Transverse colon (tissue), 4 donors: Measurements from ENCODE around the gene DCUN1D5. TPM values are rescaled to one million over a fixed set of nuclear protein-coding genes. Genes with fewer than 3 reads are reported as not detected.

Experiments
- DNase-seq: peaks from one replicate; pipeline ENCODE4 v3.0.0-alpha.2; 2019
- H3K27ac ChIP-seq, 4 donors: fragments of 200-600 bp; sonication (generic); 2 replicates each; pipeline ENCODE4 v1.5.1; 2016 to 2018; ENCODE audit warnings: inconsistent platforms in 4 of 4
- H3K27me3 ChIP-seq: fragments of 200-600 bp; sonication (generic); 2 replicates; pipeline ENCODE4 v1.5.1; 2017; ENCODE audit warnings: inconsistent platforms
- H3K36me3 ChIP-seq, 4 donors: fragments of 200-600 bp; sonication (generic); 2 replicates each; pipeline ENCODE4 v1.5.1; 2017 to 2019; ENCODE audit warnings: inconsistent platforms in 4 of 4
- H3K4me1 ChIP-seq, 4 donors: fragments of 200-600 bp; sonication (generic); 2 replicates each; pipeline ENCODE4 v1.5.1; 2017 to 2020; ENCODE audit warnings: inconsistent platforms in 4 of 4
- H3K4me3 ChIP-seq, 4 donors: fragments of 200-600 bp; sonication (generic); 1 replicate in 1 of 4; 2 replicates in 3 of 4; pipeline versions ENCODE4 v1.5.1 to v1.6.1; 2017 to 2019; ENCODE audit warnings: inconsistent platforms in 4 of 4
- H3K9me3 ChIP-seq, 2 donors: fragments of 200-600 bp; sonication (generic); 2 replicates each; pipeline ENCODE4 v1.5.1; 2017 to 2019; ENCODE audit warnings: inconsistent platforms in 2 of 2
- EP300 ChIP-seq: sonication (generic); formaldehyde crosslinking; IDR thresholded peaks from one replicate; pipeline ENCODE4 v1.6.1; 2017; ENCODE audit warnings: antibody characterized with exemption, low read depth
- POLR2A ChIP-seq: fragments of 450-650 bp; IDR thresholded peaks from one replicate; pipeline ENCODE4 v1.6.1; 2016; ENCODE audit warnings: antibody characterized with exemption, mild to moderate bottlenecking, moderate library complexity
- POLR2AphosphoS5 ChIP-seq, 3 donors: sonication (generic); formaldehyde crosslinking; IDR thresholded peaks; one replicate each; pipeline ENCODE4 v1.6.1; 2016; ENCODE audit warnings: antibody characterized with exemption in 3 of 3
- WGBS, 2 donors: methylation state at CpG; one replicate each; pipeline ENCODE4 v1.1.5; 2018; ENCODE audit warnings: low coverage in 1 of 2; 5-methylcytosine and 5-hydroxymethylcytosine counted together
- in situ Hi-C, 4 donors: fragments of 200-750 bp; cut with MboI; loops; one replicate each; pipeline versions ENCODE4 v1.15.0 to v1.15.1; 2017; ENCODE audit warnings: low sequenced_read_pairs in 3 of 4, low pct_ligation_motif_present in 1 of 4, low pct_unique_long_range_greater_than_20kb in 1 of 4
- intact Hi-C: fragments of 100-400 bp; cut with DNase I; formaldehyde crosslinking; loops from one replicate; pipeline ENCODE4 v1.15.1; 2023; ENCODE audit warnings: low total_unique reads
- total RNA-seq, 4 donors: library from RNA; depleted of rRNA; stranded (reverse); fragments of >200 nt; gene quantifications; one replicate each; pipeline ENCODE4 v1.1.0, GENCODE V29; 2016
- TF ChIP-seq, protein P1 (sequence below), 5 experiments: fragments of 200-600 bp in 3 of 5; fragments of 450-650 bp in 2 of 5; sonication (generic) in 3 of 5; IDR thresholded peaks; 1 replicate in 2 of 5; 2 replicates in 3 of 5; pipeline ENCODE4 v1.5.1; 2016 to 2017; ENCODE audit warnings: antibody characterized with exemption in 5 of 5, inconsistent platforms in 3 of 5, mild to moderate bottlenecking in 2 of 5, moderate library complexity in 1 of 5

DCUN1D5 gene
- total RNA-seq = 10 to 100 TPM in 3 of 4 donors, 1 to 10 TPM in 1; 4.5 to 48.8 (median 24.4) TPM

DNA sequence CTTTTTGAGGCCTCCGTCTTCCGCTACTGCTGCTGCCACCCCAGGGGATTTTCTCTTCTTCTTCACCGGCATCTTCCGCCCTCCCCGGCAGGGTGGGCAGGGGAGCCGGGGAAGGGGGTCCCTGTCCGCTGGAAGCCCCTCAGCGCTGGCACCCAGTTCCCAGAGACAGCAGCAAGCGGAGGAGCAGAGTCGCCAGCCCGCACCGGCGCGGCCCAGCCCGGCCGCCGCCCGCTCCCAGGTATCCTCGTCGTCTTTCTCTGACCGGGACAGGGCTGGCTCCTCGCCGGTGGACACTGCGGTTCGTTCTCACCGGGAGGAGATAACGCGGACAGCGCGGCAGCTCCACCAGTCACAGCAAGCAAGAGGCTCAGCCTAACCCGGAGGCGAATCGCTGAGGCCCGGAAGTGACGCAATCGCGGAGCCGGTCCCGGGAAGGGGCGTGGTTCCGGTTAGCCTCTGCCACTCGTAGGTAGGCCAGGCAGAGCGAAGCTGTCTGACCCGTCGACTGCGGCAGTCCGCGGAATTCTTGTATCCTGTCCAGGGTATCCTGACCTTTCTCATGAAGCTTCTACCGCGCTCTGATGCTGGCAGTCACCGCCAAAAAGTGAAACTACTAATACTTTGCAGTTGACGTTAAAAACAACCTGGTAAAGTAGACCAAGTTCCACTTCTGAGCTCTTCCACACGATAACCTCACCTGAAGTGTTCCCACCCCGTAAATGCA lies at the start of gene DCUN1D5:
Gene DCUN1D5, minus strand, starts transcription at position 360 of the 724 bp plus-strand sequence. Its CDS starts 288 bp downstream, at position 72.
- in situ Hi-C loops (no loop called here), intact Hi-C loops (no loop called here)
- Histone ChIP-seq H3K27ac (peak within 1 kb of the TSS; percentile 89 to 94 (median 91)), H3K4me3 (peak within 1 kb of the TSS; percentile 87 to 99 (median 92)), H3K4me1 (peaks cover 12 to 30% (median 19%) of the 10 kb centered on the region in 4 donors), H3K9me3 (no peaks in the 10 kb centered on the region), H3K36me3 (no peaks in the 10 kb centered on the region), H3K27me3 (peaks cover 36% of the 10 kb centered on the region)
- TF ChIP-seq POLR2AphosphoS5 (IDR thresholded peaks at IDR 0.05) = peak; percentile 80 to 90 (median 86)
- TF ChIP-seq, protein P1, sequence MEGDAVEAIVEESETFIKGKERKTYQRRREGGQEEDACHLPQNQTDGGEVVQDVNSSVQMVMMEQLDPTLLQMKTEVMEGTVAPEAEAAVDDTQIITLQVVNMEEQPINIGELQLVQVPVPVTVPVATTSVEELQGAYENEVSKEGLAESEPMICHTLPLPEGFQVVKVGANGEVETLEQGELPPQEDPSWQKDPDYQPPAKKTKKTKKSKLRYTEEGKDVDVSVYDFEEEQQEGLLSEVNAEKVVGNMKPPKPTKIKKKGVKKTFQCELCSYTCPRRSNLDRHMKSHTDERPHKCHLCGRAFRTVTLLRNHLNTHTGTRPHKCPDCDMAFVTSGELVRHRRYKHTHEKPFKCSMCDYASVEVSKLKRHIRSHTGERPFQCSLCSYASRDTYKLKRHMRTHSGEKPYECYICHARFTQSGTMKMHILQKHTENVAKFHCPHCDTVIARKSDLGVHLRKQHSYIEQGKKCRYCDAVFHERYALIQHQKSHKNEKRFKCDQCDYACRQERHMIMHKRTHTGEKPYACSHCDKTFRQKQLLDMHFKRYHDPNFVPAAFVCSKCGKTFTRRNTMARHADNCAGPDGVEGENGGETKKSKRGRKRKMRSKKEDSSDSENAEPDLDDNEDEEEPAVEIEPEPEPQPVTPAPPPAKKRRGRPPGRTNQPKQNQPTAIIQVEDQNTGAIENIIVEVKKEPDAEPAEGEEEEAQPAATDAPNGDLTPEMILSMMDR (IDR thresholded peaks at IDR 0.05) = no peak
- peak; percentile 73 for TF ChIP-seq POLR2A
- TF ChIP-seq EP300 = no peak
- DNase-seq = peak; percentile 98
- WGBS, 2 donors = 0% methylated on average over 53 of the region's 54 CpGs; no CpG with 5 or more reads in 1 of the 2 donors

GRCh38 chr11:103125462-103125861 lies 33.5 kb upstream of the DCUN1D5 start:
- in situ Hi-C loops (no loop called here), intact Hi-C loops (no loop called here)
- Histone ChIP-seq H3K4me3 (no peak overlapping the region), H3K9me3 (no peaks in the 10 kb centered on the region), H3K36me3 (peaks cover 0 to 5% (median 0%) of the 10 kb centered on the region in 4 donors), H3K4me1 (no peaks in the 10 kb centered on the region), H3K27ac (no peak overlapping the region), H3K27me3 (no peaks in the 10 kb centered on the region)
- DNase-seq = no peak
- no peak for TF ChIP-seq EP300
- no peak for TF ChIP-seq POLR2A
- TF ChIP-seq, protein P1 (IDR thresholded peaks at IDR 0.05) = no peak
- no peak for TF ChIP-seq POLR2AphosphoS5 (IDR thresholded peaks at IDR 0.05)

GRCh38 chr11:103114836-103115235 lies 22.9 kb upstream of the DCUN1D5 start:
- in situ Hi-C loops = no loop called here
- Histone ChIP-seq H3K27ac (no peak overlapping the region), H3K36me3 (no peaks in the 10 kb centered on the region), H3K9me3 (no peaks in the 10 kb centered on the region), H3K4me1 (peaks cover 0 to 7% (median 2%) of the 10 kb centered on the region in 4 donors), H3K27me3 (no peaks in the 10 kb centered on the region), H3K4me3 (no peak overlapping the region)
- DNase-seq = no peak
- WGBS, 2 donors = 94 to 100% methylated on average over 4 of the region's 4 CpGs
- no peak for TF ChIP-seq POLR2AphosphoS5 (IDR thresholded peaks at IDR 0.05)
- no peak for TF ChIP-seq POLR2A
- TF ChIP-seq EP300 = no peak
- TF ChIP-seq, protein P1 (IDR thresholded peaks at IDR 0.05) = no peak
- intact Hi-C loops = no loop called here

- in situ Hi-C loops = no loop called here
- TF ChIP-seq POLR2A = no peak
- TF ChIP-seq POLR2AphosphoS5 (IDR thresholded peaks at IDR 0.05) = no peak
- 82 to 95% methylated on average over 1 of the region's 1 CpG for WGBS, 2 donors
- no peak overlapping the region for H3K4me3 ChIP-seq
- H3K27me3 ChIP-seq = no peaks in the 10 kb centered on the region
- H3K27ac ChIP-seq = no peak overlapping the region
- DNase-seq = no peak
- no peaks in the 10 kb centered on the region for H3K9me3 ChIP-seq
- peaks cover 0 to 15% (median 6%) of the 10 kb centered on the region in 4 donors for H3K4me1 ChIP-seq
- intact Hi-C loops = no loop called here
- no peaks in the 10 kb centered on the region for H3K36me3 ChIP-seq
Measured at GRCh38 chr11:103112364-103112763, 20.4 kb upstream of the DCUN1D5 start.
